ENCODE measurements around the gene FGF12. TPM values are rescaled to one million over a fixed set of nuclear protein-coding genes. Genes with fewer than 3 reads are reported as not detected.

Gene FGF12
- total and polyA plus RNA-seq, 2 of the 13 experiments (the other 11 are each of a cell fraction or from before 2014, with no cell fraction given): 0.07 TPM; not detected in 1

- no peak overlapping the region for H3K4me2 ChIP-seq (ENCODE audit: low read depth, low read length)
- no peak overlapping the region for H3K9ac ChIP-seq (ENCODE audit: insufficient read depth, low read depth, low read length)
- no peak overlapping the region for H3K27ac ChIP-seq (ENCODE audit: extremely low read length, insufficient read depth, low read length)
- DNase-seq (ENCODE audit: low spot score) (no peak), ATAC-seq (peak; percentile 83), FAIRE-seq (no peak)
- H4K20me1 ChIP-seq (ENCODE audit: insufficient read depth, low read length): no peaks in the 10 kb centered on the region
- no peaks in the 10 kb centered on the region for H3K4me1 ChIP-seq (ENCODE audit: insufficient read depth, low read length)
- H3K4me3 ChIP-seq (replicated peaks in 1 of 3; ENCODE audit: insufficient read depth in 1 of 3, low read depth in 2 of 3, low read length in 3 of 3): no peak overlapping the region
- intact Hi-C loops (cut with micrococcal nuclease; ENCODE audit: unreplicated experiment) (no loop called here), in situ Hi-C loops (cut with HindIII; ENCODE audit: extremely low pct_ligation_motif_present, low pct_unique_long_range_greater_than_20kb) (no loop called here)
- no peaks in the 10 kb centered on the region for H3K79me2 ChIP-seq (ENCODE audit: insufficient read depth, low read length)
- CTCF ChIA-PET (ENCODE audit: low intra/inter-chr PET ratio, low total read pairs): no interaction called here
- no TSS peak for BruUV-seq (replicated peaks)
- no peak overlapping the region for H2AFZ ChIP-seq (ENCODE audit: low read length)
- 24% methylated on average over 4 of the region's 4 CpGs for WGBS (ENCODE audit: low lambda C conversion rate)
- POLR2A ChIA-PET: no interaction called here
- TF ChIP-seq FOXA3 (CRISPR knock-in tag; IDR thresholded peaks at IDR 0.05) (0 out of 2 replicates have a peak, but pooled peaks have one; percentile 7), ZNF619 (CRISPR knock-in tag; IDR thresholded peaks at IDR 0.05) (no peak), ZNF317 (CRISPR knock-in tag; IDR thresholded peaks at IDR 0.05) (peak; percentile 97)
- no peaks in the 10 kb centered on the region for H3K27me3 ChIP-seq (ENCODE audit: control insufficient read depth in 1 of 2, insufficient read depth in 2 of 2, low read length in 2 of 2)
- H3K9me3 ChIP-seq (ENCODE audit: low read length): no peaks in the 10 kb centered on the region
- H3K36me3 ChIP-seq (replicated peaks in 1 of 2; ENCODE audit: control insufficient read depth in 1 of 2, insufficient read depth in 2 of 2, low read length in 2 of 2): no peaks in the 10 kb centered on the region
These were observed 557.9 kb downstream of the FGF12 start for GRCh38 chr3:192169332-192169915.

- CTCF ChIA-PET (ENCODE audit: low intra/inter-chr PET ratio, low total read pairs): no interaction called here
- no peaks in the 10 kb centered on the region for H3K27me3 ChIP-seq (ENCODE audit: control insufficient read depth in 1 of 2, insufficient read depth in 2 of 2, low read length in 2 of 2)
- H2AFZ ChIP-seq (ENCODE audit: low read length): no peak overlapping the region
- no peak for ATAC-seq
- H4K20me1 ChIP-seq (ENCODE audit: insufficient read depth, low read length): no peaks in the 10 kb centered on the region
- H3K27ac ChIP-seq (ENCODE audit: extremely low read length, insufficient read depth, low read length): no peak overlapping the region
- no TSS peak for BruUV-seq (replicated peaks)
- no peaks in the 10 kb centered on the region for H3K36me3 ChIP-seq (replicated peaks in 1 of 2; ENCODE audit: control insufficient read depth in 1 of 2, insufficient read depth in 2 of 2, low read length in 2 of 2)
- H3K4me3 ChIP-seq (replicated peaks in 1 of 3; ENCODE audit: insufficient read depth in 1 of 3, low read depth in 2 of 3, low read length in 3 of 3): no peak overlapping the region
- intact Hi-C loops (cut with micrococcal nuclease; ENCODE audit: unreplicated experiment): no loop called here
- no peaks in the 10 kb centered on the region for H3K79me2 ChIP-seq (ENCODE audit: insufficient read depth, low read length)
- no peak for DNase-seq (ENCODE audit: low spot score)
- in situ Hi-C loops (cut with HindIII; ENCODE audit: extremely low pct_ligation_motif_present, low pct_unique_long_range_greater_than_20kb): no loop called here
- POLR2A ChIA-PET: no interaction called here
- H3K9ac ChIP-seq (ENCODE audit: insufficient read depth, low read depth, low read length): no peak overlapping the region
- TF ChIP-seq ATF7 (IDR thresholded peaks at IDR 0.05): peak; percentile 32; the same call in 1 of the 2 replicates
- no peak for TF ChIP-seq ATF7 (CRISPR knock-in tag; IDR thresholded peaks at IDR 0.05)
- TF ChIP-seq ZNF205 (CRISPR knock-in tag; IDR thresholded peaks at IDR 0.05): no peak
- no peaks in the 10 kb centered on the region for H3K9me3 ChIP-seq (ENCODE audit: low read length)
- no peaks in the 10 kb centered on the region for H3K4me1 ChIP-seq (ENCODE audit: insufficient read depth, low read length)
- FAIRE-seq: no peak
- no peak overlapping the region for H3K4me2 ChIP-seq (ENCODE audit: low read depth, low read length)
These were observed 559.1 kb downstream of the FGF12 start for GRCh38 chr3:192168202-192168601.

All from HepG2 (cell line).